HG03025 (cell line): ENCODE results near the gene PRKD1.

Source experiments
- ATAC-seq: cut with Tn5 transposase; IDR thresholded peaks from one replicate; pipeline ENCODE4 v1.9.1; 2021; ENCODE audit warnings: mild to moderate bottlenecking, moderate library complexity; ENCODE audit not compliant: unreplicated experiment, low FRiP score

Gene PRKD1

GRCh38 chr14:29637411-29637810, 290.2 kb downstream of the PRKD1 start:
- no peak for ATAC-seq

DNA sequence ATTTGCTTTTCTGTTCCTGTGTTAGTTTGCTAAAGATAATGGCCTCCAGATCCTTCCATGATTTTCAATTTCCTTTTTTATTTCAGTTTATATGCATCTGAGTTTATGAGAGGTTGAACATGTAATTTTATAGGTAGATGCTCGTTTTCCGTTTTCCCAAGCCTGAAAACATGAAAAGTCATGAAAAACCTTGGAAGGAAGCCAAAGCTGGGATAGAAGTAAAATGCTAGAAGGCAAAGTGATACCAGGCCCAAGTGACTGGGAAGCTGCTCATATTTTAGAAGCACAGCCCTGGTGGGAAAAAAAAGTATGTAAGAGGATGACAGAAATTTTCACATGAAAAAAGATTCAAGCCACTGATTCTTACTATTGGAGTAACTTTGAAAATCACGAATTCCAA, 290.8 kb downstream of the PRKD1 start:
- no peak for ATAC-seq

- no peak for ATAC-seq
Observed at GRCh38 chr14:29630566-29631160, 297.0 kb downstream of the PRKD1 start.

- no peak for ATAC-seq
Observed at GRCh38 chr14:29629839-29630238, 297.8 kb downstream of the PRKD1 start.

DNA sequence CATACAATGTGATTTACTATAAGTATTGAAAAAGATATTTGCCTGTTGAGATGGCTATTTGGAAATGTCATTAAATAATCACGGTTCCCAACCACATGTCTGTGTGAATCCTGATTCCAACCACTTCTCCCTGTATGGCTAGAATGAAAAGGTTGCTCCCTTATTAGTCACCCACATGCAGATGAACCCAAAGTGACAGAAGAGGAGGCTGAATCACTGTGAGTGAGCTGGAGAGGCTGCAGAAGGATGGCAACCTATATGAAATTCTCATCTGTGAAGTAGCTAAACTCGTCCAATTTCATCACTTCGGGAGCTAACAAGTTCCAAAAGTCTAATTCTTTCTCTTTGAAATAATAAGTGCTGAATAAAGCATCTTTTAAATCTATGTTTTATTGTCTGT, 300.5 kb downstream of the PRKD1 start:
- no peak for ATAC-seq

- ATAC-seq: no peak
Observed at GRCh38 chr14:29618323-29619067, 309.2 kb downstream of the PRKD1 start.

DNA sequence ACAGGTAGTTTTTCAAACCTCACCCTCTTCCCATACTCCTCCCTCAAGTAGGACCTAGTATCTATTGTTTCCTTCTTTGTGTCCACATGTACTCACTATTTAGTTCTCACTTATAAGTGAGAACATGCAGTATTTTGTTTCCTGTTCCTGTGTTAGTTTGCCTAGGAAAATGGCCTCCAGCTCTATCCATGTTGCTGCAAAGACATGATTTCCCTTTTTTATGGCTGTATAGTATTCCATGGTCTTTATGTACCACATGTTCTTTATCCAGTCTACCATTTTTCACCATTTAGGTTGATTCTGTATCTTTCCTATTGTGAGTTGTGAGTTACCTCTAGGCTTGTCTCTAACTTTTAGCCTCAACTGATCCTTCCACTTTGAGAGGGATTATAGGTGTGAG, 310.7 kb downstream of the PRKD1 start:
- ATAC-seq: no peak

GRCh38 chr14:29608861-29609260, 318.8 kb downstream of the PRKD1 start:
- ATAC-seq: no peak

GRCh38 chr14:29607169-29607568, 320.5 kb downstream of the PRKD1 start:
- no peak for ATAC-seq

- no peak for ATAC-seq
Observed at GRCh38 chr14:29603696-29604095, 324.0 kb downstream of the PRKD1 start.

DNA sequence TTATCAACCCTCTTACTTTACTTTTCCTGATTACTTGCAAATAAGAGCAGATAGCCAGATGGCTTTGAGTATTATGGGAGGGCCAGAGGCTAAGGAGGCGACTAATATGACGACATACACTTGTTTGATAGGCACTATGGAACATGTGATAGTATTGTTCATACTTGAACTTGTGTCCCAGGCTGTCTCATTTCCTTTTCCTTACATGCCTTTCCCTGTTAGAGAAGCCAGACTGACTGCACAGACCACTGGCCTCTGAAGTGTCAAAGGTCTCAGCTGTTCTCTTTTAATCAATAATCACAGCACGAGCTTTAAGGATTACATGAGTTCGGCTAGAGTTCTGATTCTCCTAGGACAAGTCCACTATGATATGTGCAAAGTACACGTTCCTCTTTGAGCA, 326.0 kb downstream of the PRKD1 start:
- ATAC-seq: no peak

GRCh38 chr14:29587761-29588470, 339.7 kb downstream of the PRKD1 start:
- no peak for ATAC-seq

GRCh38 chr14:29587046-29587445, 340.6 kb downstream of the PRKD1 start:
- no peak for ATAC-seq

DNA sequence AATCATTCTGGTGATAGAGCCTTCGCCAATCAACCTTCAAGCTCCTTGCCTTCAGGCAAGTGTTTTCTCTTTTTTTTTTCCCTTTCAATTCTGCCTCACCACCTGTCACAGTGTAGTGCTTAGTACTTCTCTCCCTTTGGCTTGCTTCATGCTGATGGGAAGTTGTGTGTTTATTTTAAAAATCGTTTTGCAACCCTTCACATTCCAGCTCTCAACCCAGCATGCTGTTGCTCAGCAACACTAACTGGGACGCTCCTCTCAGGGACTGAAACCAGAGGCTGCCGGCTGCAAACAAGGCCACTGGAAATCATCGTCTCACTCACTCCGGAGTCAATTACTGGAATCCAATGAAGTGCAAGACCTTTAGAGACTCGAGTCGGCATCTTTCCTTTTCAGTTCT, 342.7 kb downstream of the PRKD1 start:
- ATAC-seq: no peak

- no peak for ATAC-seq
Observed at GRCh38 chr14:29580763-29581162, 346.9 kb downstream of the PRKD1 start.

GRCh38 chr14:29579838-29580237, 347.8 kb downstream of the PRKD1 start:
- ATAC-seq: no peak

DNA sequence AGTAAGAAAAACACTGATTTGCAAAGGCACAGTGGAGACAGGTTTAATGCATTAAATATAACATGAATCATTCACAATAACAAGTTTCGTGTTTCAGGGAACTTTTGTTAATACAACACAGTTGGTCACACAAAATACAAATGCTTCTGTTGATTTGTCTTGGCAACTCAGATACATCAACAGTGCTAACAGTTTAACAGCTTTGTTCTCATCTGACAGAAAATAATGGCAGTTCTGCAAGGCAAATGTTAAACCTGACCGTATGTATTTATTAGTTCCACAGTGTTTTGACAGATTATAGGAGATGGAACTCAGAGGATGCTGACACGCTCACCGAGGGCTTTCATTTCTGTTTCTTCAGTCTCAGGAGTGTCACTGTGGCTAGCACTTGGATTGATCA, 350.7 kb downstream of the PRKD1 start:
- no peak for ATAC-seq

DNA sequence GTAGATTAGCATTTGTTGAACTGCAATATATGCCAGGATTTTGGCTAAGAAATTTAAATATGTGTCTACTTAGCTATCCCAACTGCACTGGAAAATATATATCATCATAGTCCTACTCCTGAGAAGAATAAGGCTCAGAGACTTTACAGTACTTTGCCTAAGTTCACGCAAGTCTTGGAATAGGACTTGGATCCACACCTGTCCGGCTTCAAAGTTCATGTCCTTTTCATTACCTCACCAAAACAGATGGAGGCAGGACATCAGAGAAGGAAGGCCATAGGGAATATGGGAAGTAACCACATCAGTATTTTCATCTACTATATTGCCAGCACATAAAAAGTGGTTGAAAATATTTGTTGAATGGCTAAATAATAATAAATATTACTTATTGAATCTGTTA, 358.5 kb downstream of the PRKD1 start:
- no peak for ATAC-seq

- no peak for ATAC-seq
Observed at GRCh38 chr14:29566194-29566593, 361.5 kb downstream of the PRKD1 start.

GRCh38 chr14:29558516-29558915, 369.1 kb downstream of the PRKD1 start:
- no peak for ATAC-seq

DNA sequence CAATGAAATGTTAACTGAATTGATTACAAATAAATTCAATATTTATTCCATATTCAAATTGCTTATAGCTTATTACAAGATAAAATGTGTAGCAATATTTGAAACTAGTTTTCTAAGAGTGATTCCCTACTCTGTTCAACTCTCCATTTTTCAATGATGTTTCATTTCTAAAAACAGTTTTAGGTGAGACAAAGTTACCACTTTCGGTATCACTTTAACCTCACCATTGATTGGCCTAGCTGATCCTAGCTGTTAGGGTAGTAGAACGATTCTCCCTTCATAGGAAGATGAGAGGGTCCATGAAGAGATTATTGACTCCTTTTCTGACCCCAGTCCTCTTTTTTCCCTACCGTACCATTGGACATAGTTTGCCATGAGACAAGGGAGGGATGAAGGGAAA, 373.3 kb downstream of the PRKD1 start:
- no peak for ATAC-seq

DNA sequence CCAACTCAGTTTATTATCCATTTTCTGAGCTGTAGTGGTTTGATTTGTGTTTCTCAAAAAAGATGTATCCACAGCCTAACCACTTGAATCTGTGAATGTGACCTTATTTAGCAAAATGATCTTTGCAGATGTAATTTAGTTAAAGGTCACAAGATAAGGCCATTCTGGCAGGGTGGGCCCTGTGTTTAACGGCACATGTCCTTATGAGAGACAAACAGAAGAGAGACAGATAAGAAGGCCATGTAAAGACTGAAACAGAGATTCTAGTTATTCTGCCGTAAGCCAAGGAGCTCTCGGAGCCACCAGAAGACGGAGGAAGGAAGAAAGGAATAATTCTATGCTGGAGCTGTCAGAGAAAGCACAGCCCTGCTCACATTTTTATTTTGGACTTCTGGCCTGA, 374.2 kb downstream of the PRKD1 start:
- ATAC-seq: no peak
